Hepatocyte (in vitro differentiated cells): Measurements from ENCODE around the gene TFE3. TPM values are rescaled to one million over a fixed set of nuclear protein-coding genes. Genes with fewer than 3 reads are reported as not detected.

Experiments
- DNase-seq: peaks from one replicate; pipeline ENCODE4 v3.0.0-alpha.2; 2016; ENCODE audit warnings: low spot score
- H2AFZ ChIP-seq: fragments of 200-600 bp; sonication (generic); 2 replicates; pipeline ENCODE4 v1.6.0; 2016; ENCODE audit warnings: antibody characterized with exemption, mild to moderate bottlenecking
- H3K27ac ChIP-seq: fragments of 200-600 bp; sonication (generic); 2 replicates; pipeline ENCODE4 v1.5.1; 2016; ENCODE audit warnings: mild to moderate bottlenecking
- H3K27me3 ChIP-seq: fragments of 200-600 bp; sonication (generic); 2 replicates; pipeline ENCODE4 v1.6.1; 2016
- H3K36me3 ChIP-seq: fragments of 200-600 bp; sonication (generic); replicated peaks from 2 replicates; pipeline ENCODE4 v1.5.1; 2016; ENCODE audit warnings: low read depth; ENCODE audit not compliant: insufficient read depth
- H3K4me1 ChIP-seq: fragments of 200-600 bp; sonication (generic); 2 replicates; pipeline ENCODE4 v1.5.1; 2016; ENCODE audit warnings: mild to moderate bottlenecking, moderate library complexity; ENCODE audit not compliant: insufficient read depth
- H3K4me2 ChIP-seq: fragments of 200-600 bp; sonication (generic); 2 replicates; pipeline ENCODE4 v1.6.0; 2016
- H3K4me3 ChIP-seq: fragments of 200-600 bp; sonication (generic); 2 replicates; pipeline ENCODE4 v1.5.1; 2016; ENCODE audit warnings: mild to moderate bottlenecking
- H3K79me2 ChIP-seq: fragments of 200-600 bp; sonication (generic); 2 replicates; pipeline ENCODE4 v1.6.0; 2017; ENCODE audit warnings: mild to moderate bottlenecking
- H3K9me2 ChIP-seq: fragments of 200-600 bp; sonication (generic); replicated peaks from 2 replicates; pipeline ENCODE4 v1.6.0; 2017; ENCODE audit warnings: mild to moderate bottlenecking; ENCODE audit not compliant: insufficient read depth
- H3K9me3 ChIP-seq: fragments of 200-600 bp; sonication (generic); 2 replicates; pipeline ENCODE4 v1.5.1; 2016; ENCODE audit warnings: low read depth, mild to moderate bottlenecking
- H4K20me1 ChIP-seq: fragments of 200-600 bp; sonication (generic); 2 replicates; pipeline ENCODE4 v1.6.0; 2016; ENCODE audit warnings: mild to moderate bottlenecking; ENCODE audit not compliant: insufficient read depth, poor library complexity, severe bottlenecking
- CTCF ChIP-seq: fragments of 200-600 bp; sonication (generic); IDR thresholded peaks from 2 replicates; pipeline ENCODE4 v1.5.1; 2016; ENCODE audit warnings: antibody characterized with exemption, mild to moderate bottlenecking; ENCODE audit not compliant: poor library complexity
- EZH2 ChIP-seq: fragments of 200-600 bp; sonication (generic); IDR thresholded peaks from 2 replicates; pipeline ENCODE4 v1.6.1; 2016; ENCODE audit warnings: antibody characterized with exemption, mild to moderate bottlenecking, borderline replicate concordance
- EZH2phosphoT487 ChIP-seq: fragments of 200-600 bp; sonication (generic); IDR thresholded peaks from one replicate; pipeline ENCODE4 v1.6.1; 2018; ENCODE audit warnings: antibody characterized with exemption, mild to moderate bottlenecking, low read depth, moderate library complexity; ENCODE audit not compliant: unreplicated experiment, severe bottlenecking
- WGBS: methylation state at CpG from one replicate; pipeline ENCODE4 v1.1.6; 2016; ENCODE audit warnings: low lambda C conversion rate; ENCODE audit errors: missing lambda C conversion rate; 5-methylcytosine and 5-hydroxymethylcytosine counted together
- polyA plus RNA-seq: library from polyadenylated mRNA; unstranded; fragments of >200 nt; fragmentation: Nextera tagmentation; extraction: Ambion mirVana; gene quantifications from 2 replicates; pipeline ENCODE4 v1.2.1, GENCODE V29; 2016
- total RNA-seq: library from RNA; depleted of rRNA; stranded (reverse); fragments of >200 nt; gene quantifications from 2 replicates; pipeline ENCODE4 v1.2.3, GENCODE V29; 2014

Gene TFE3
- total and polyA plus RNA-seq, 2 experiments from 2014 or later: 38.3 to 59.8 TPM

DNA sequence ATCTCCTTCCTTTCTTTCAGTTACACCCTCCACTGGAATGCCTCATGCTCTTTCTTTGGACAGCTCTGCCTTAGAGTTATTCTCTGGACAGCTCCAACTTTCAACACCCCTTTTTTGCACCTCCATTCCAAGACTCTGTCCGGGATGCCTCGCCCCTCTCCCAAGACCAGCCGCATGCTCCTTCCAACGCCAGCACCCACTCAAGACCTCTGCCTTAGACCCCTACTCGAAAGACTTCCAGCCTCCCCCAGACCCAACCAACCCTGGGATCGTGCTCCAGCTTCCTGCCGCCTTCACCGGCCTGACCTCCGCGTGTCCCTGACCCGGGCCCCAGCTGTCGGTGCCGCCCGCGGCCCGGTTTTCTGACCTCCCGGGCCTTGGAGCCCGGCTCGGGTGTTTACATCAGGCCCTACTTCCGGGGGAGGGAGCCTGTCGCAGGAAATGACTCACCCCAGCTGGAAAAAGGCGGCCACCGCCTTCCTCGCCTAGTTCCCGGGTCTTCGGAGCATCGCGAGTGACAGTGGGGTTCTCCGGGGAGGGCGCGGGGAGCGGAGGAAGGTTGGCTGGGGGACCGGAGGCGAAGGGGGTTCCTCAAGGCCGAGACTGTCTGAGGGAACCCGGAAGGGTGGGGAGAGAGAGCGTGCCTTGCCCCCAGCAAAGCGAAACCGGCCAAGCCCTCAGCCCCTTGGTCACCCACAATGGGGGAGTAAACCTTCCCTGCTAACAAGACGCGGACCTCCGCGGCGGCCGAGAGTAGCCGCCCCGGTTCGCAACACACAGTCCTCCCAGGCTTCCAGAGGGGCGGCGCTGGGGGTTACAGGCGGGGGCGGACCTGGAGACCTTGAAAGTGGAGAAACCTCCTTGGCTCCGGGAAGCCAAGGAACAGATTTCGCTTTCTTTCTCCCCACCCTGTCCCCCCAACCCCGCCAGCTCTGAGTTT, 36.6 kb upstream of the TFE3 start, which contains the start of gene WDR45:
TSS of gene WDR45 (minus strand) at position 399 of the 940 bp plus-strand sequence. CDS start 1,792 bp downstream, outside the sequence.
- Histone ChIP-seq H3K27me3 (no peaks in the 10 kb centered on the region), H3K4me1 (no peaks in the 10 kb centered on the region), H3K4me2 (peak within 1 kb of the TSS; percentile 83), H3K4me3 (peak within 1 kb of the TSS; percentile 76), H3K9me2 (no peaks in the 10 kb centered on the region), H3K27ac (peak within 1 kb of the TSS; percentile 93), H3K79me2 (peaks cover 4% of the 10 kb centered on the region), H2AFZ (peak within 1 kb of the TSS; percentile 79), H4K20me1 (no peaks in the 10 kb centered on the region), H3K9me3 (no peaks in the 10 kb centered on the region), H3K36me3 (no peaks in the 10 kb centered on the region)
- TF ChIP-seq EZH2phosphoT487 (no peak), EZH2 (no peak), CTCF (no peak)
- WGBS: 56% methylated on average over 41 of the region's 55 CpGs
- peak; percentile 79 for DNase-seq

DNA sequence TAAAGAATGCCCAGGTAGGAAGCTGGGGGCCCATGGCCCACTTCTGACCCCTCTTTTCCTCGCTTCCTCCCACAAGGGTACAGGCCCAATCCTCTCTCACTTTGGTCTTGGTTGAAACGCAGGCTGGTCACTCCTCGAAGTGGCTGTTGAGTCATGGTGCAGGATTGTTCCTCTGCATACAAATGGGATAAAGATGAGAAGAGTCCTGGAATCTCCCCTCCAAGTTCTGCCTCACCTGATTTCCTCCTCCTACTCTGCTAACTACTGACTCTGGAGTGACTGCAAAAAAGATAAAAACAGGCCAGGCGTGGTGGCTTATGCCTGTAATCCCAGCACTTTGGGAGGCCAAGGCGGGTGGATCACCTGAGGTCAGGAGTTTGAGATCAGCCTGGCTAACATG, 34.8 kb upstream of the TFE3 start:
- H3K9me3 ChIP-seq: no peaks in the 10 kb centered on the region
- H4K20me1 ChIP-seq: no peaks in the 10 kb centered on the region
- TF ChIP-seq EZH2phosphoT487 (no peak), CTCF (no peak), EZH2 (no peak)
- 61% methylated on average over 5 of the region's 5 CpGs for WGBS
- no peaks in the 10 kb centered on the region for H3K9me2 ChIP-seq
- no peaks in the 10 kb centered on the region for H3K36me3 ChIP-seq
- peaks cover 4% of the 10 kb centered on the region for H3K79me2 ChIP-seq
- H3K27ac ChIP-seq: no peak overlapping the region
- no peaks in the 10 kb centered on the region for H3K4me1 ChIP-seq
- H3K4me2 ChIP-seq: no peak overlapping the region
- no peak overlapping the region for H2AFZ ChIP-seq
- no peak overlapping the region for H3K4me3 ChIP-seq
- H3K27me3 ChIP-seq: no peaks in the 10 kb centered on the region
- no peak for DNase-seq

DNA sequence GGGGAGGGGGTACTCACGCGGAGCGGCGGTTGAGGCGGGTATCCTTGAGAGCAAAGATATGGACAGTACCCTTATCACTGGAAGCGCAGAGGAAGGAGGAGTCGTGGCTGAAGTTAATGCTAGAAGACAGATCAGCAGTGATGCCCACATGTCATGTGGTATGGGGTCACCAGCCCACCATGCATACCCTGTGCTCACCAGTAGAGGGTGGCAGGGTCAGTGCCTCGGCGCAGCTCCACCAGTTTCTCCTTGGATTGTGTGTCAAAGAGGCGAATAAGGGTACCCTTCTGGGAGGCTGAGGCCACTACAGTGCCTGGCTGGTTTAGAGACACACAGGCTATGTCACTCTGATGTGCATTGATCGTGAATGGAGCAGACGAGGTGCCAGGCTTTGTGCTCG, 32.2 kb upstream of the TFE3 start:
- TF ChIP-seq CTCF (no peak), EZH2phosphoT487 (no peak), EZH2 (no peak)
- no peak overlapping the region for H3K4me2 ChIP-seq
- no peaks in the 10 kb centered on the region for H3K9me2 ChIP-seq

More for the DNA sequence above, 32.2 kb upstream of the TFE3 start:
- Histone ChIP-seq H3K79me2 (peaks cover 4% of the 10 kb centered on the region), H3K36me3 (no peaks in the 10 kb centered on the region), H3K27me3 (no peaks in the 10 kb centered on the region), H3K9me3 (no peaks in the 10 kb centered on the region), H3K4me1 (no peaks in the 10 kb centered on the region), H3K4me3 (no peak overlapping the region), H2AFZ (no peak overlapping the region), H3K27ac (no peak overlapping the region), H4K20me1 (no peaks in the 10 kb centered on the region)
- 85% methylated on average over 10 of the region's 13 CpGs for WGBS
- DNase-seq: no peak
